Natural killer cell (primary cell): ENCODE results near the gene METTL26. TPM values are rescaled to one million over a fixed set of nuclear protein-coding genes. Genes with fewer than 3 reads are reported as not detected.

Source experiments
- ATAC-seq, 3 donors: fragments of 150-1000 bp in 2 of 3; fragments of 200-7000 bp in 1 of 3; cut with Tn5 transposase; 1 replicate in 1 of 3; 2 replicates in 2 of 3; pipeline ENCODE4 v1.10.0; 2021; ENCODE audit warnings: mild to moderate bottlenecking in 2 of 3, moderate library complexity in 2 of 3
- DNase-seq, 2 donors: peaks; one replicate each; pipeline versions ENCODE4 v3.0.0 to v3.0.0-alpha.2; 2013 to 2021; ENCODE audit warnings: mixed read lengths in 1 of 2
- H3K27ac ChIP-seq: one replicate; pipeline ENCODE4 v1.5.1; 2013; ENCODE audit warnings: mild to moderate bottlenecking, low read length
- H3K27me3 ChIP-seq: one replicate; pipeline ENCODE4 v1.6.1; 2013; ENCODE audit warnings: low read length; ENCODE audit not compliant: control insufficient read depth, insufficient read depth
- H3K36me3 ChIP-seq: one replicate; pipeline ENCODE4 v1.6.1; 2013; ENCODE audit warnings: low read length; ENCODE audit not compliant: control insufficient read depth, insufficient read depth
- H3K4me1 ChIP-seq: one replicate; pipeline ENCODE4 v1.6.1; 2013; ENCODE audit warnings: low read length; ENCODE audit not compliant: control insufficient read depth, insufficient read depth
- H3K4me3 ChIP-seq: one replicate; pipeline ENCODE4 v1.5.1; 2013; ENCODE audit warnings: low read length
- H3K9me3 ChIP-seq: one replicate; pipeline ENCODE4 v1.6.1; 2013; ENCODE audit warnings: low read length; ENCODE audit not compliant: control insufficient read depth, insufficient read depth
- H3K27ac Mint-ChIP-seq, 2 donors: one replicate each; pipeline ENCODE4 v1.8.0; 2022; ENCODE audit warnings: mild to moderate bottlenecking in 2 of 2, mixed read lengths in 2 of 2, moderate library complexity in 1 of 2
- H3K27me3 Mint-ChIP-seq, 2 donors: one replicate each; pipeline ENCODE4 v1.8.0; 2022; ENCODE audit warnings: low read depth in 2 of 2, mixed read lengths in 2 of 2
- H3K36me3 Mint-ChIP-seq: one replicate; pipeline ENCODE4 v1.8.0; 2022; ENCODE audit warnings: mixed read lengths
- H3K4me1 Mint-ChIP-seq, 2 donors: one replicate each; pipeline ENCODE4 v1.8.0; 2022; ENCODE audit warnings: mixed read lengths in 2 of 2
- H3K4me3 Mint-ChIP-seq: one replicate; pipeline ENCODE4 v1.8.0; 2022; ENCODE audit warnings: mild to moderate bottlenecking, moderate library complexity, mixed read lengths
- H3K9me3 Mint-ChIP-seq, 2 donors: one replicate each; pipeline ENCODE4 v1.8.0; 2022; ENCODE audit warnings: mixed read lengths in 2 of 2
- WGBS: methylation state at CpG from one replicate; pipeline ENCODE4 v1.1.7; 2013; ENCODE audit warnings: missing lambda C conversion rate; ENCODE audit not compliant: insufficient coverage; 5-methylcytosine and 5-hydroxymethylcytosine counted together
- intact Hi-C: fragments of 100-400 bp; cut with micrococcal nuclease; formaldehyde crosslinking; loops from one replicate; pipeline ENCODE4 v1.14.2; 2022
- total RNA-seq, 4 donors: library from RNA; stranded (reverse); fragments of 120-200 nt in 1 of 4; gene quantifications; one replicate each; pipeline versions ENCODE4 v1.2.3 to v1.2.4, GENCODE V29; 2013 to 2022
- TF ChIP-seq, protein P1 (sequence below): fragments of 200-600 bp; IDR thresholded peaks from one replicate; pipeline ENCODE4 v1.8.0; 2022; ENCODE audit warnings: antibody characterized with exemption

The METTL26 gene
- total RNA-seq, 3 donors from 2014 or later (not counting 1 experiment from before 2014, with no cell fraction given), result 33.7 to 36.3 (median 36.1) TPM

GRCh38 chr16:643050-643368, 6.9 kb upstream of the METTL26 start:
- H3K36me3 Mint-ChIP-seq, result no peaks in the 10 kb centered on the region
- peaks cover 0 to 13% of the 10 kb centered on the region in 2 donors for H3K4me1 Mint-ChIP-seq
- intact Hi-C loops, result no loop called here
- no peaks in the 10 kb centered on the region for H3K27me3 Mint-ChIP-seq
- Histone ChIP-seq H3K36me3 (no peaks in the 10 kb centered on the region), H3K9me3 (no peaks in the 10 kb centered on the region), H3K27me3 (no peaks in the 10 kb centered on the region), H3K27ac (no peak overlapping the region), H3K4me1 (peaks cover 31% of the 10 kb centered on the region), H3K4me3 (no peak overlapping the region)
- TF ChIP-seq, protein P1, sequence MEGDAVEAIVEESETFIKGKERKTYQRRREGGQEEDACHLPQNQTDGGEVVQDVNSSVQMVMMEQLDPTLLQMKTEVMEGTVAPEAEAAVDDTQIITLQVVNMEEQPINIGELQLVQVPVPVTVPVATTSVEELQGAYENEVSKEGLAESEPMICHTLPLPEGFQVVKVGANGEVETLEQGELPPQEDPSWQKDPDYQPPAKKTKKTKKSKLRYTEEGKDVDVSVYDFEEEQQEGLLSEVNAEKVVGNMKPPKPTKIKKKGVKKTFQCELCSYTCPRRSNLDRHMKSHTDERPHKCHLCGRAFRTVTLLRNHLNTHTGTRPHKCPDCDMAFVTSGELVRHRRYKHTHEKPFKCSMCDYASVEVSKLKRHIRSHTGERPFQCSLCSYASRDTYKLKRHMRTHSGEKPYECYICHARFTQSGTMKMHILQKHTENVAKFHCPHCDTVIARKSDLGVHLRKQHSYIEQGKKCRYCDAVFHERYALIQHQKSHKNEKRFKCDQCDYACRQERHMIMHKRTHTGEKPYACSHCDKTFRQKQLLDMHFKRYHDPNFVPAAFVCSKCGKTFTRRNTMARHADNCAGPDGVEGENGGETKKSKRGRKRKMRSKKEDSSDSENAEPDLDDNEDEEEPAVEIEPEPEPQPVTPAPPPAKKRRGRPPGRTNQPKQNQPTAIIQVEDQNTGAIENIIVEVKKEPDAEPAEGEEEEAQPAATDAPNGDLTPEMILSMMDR, result no peak
- 90% methylated on average over 11 of the region's 13 CpGs for WGBS
- no peaks in the 10 kb centered on the region for H3K9me3 Mint-ChIP-seq
- ATAC-seq (no peak), DNase-seq (no peak)
- H3K4me3 Mint-ChIP-seq, result peak overlapping the region; percentile 75
- H3K27ac Mint-ChIP-seq, result no peak overlapping the region

DNA sequence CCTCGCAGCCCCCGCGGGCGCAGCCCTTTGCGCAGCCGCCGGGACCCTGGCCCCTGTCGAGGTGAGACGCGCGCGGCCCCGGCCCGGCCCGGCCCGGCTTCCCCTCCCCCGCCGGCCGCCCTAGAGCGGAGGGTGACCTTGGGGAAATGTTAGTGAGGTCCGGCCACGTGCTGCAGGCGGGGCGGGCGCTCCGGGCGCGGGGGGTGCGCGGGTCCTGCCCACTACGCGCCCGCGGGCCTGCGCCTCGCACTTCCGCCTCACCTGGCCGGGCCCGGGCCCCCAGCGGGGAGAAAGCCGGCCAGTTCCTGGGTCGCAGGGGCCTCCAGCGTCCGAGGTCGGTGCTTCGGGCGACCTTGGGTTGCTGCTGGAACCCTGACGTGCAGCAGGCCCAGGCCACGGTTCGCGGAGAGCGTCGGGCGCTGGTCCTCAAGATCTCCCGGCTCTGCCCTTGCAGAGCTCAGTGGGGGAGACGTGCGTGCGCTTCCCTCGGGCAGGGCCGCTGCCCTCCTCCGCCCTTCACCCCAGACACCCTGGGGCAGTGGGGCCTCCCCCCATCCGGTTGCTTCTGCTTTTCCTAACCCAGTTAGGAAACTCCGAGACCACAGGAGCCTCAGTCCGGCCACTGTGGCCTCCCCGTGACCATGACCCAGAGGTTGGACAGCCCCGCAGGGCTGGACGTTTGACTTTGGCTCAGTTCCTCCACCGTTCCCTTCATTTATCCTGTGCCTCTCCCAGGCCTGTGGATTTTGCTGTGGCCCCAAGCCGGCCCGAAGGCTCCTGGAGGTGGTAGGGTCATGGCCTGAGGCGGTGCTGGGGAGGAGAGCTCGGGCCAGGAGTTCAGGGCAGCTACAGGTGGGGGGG, 6.3 kb upstream of the METTL26 start:
- ATAC-seq, result peak; percentile 47 to 71 (median 61)
- DNase-seq, result peak in 1 of 2 donors; percentile 42
- TF ChIP-seq, protein P1, result no peak
- 8% methylated on average over 72 of the region's 72 CpGs for WGBS
- Mint-ChIP-seq H3K27me3 (no peaks in the 10 kb centered on the region), H3K4me3 (peak overlapping the region; percentile 75), H3K27ac (no peak overlapping the region), H3K4me1 (peaks cover 0 to 13% of the 10 kb centered on the region in 2 donors), H3K36me3 (no peaks in the 10 kb centered on the region), H3K9me3 (no peaks in the 10 kb centered on the region)
- Histone ChIP-seq H3K9me3 (no peaks in the 10 kb centered on the region), H3K27me3 (no peaks in the 10 kb centered on the region), H3K27ac (no peak overlapping the region), H3K36me3 (no peaks in the 10 kb centered on the region), H3K4me3 (peak overlapping the region; percentile 42), H3K4me1 (peaks cover 31% of the 10 kb centered on the region)
- intact Hi-C loops, result no loop called here

GRCh38 chr16:641326-642188, 5.5 kb upstream of the METTL26 start, which contains the start of gene MCRIP2:
TSS of gene MCRIP2 (plus strand) at chr16:641828. CDS start at chr16:641992, 164 bp downstream.
- H3K27ac ChIP-seq, result no peak within 1 kb of the TSS
- ATAC-seq, result peak; percentile 37 to 52 (median 41)
- H3K27ac Mint-ChIP-seq, result peak within 1 kb of the TSS in 1 of 2 donors; percentile 38

More at GRCh38 chr16:641326-642188, 5.5 kb upstream of the METTL26 start, which contains the start of gene MCRIP2:
- Histone ChIP-seq H3K36me3 (no peaks in the 10 kb centered on the region), H3K9me3 (no peaks in the 10 kb centered on the region), H3K4me1 (peaks cover 32% of the 10 kb centered on the region), H3K27me3 (no peaks in the 10 kb centered on the region), H3K4me3 (peak within 1 kb of the TSS; percentile 42)
- intact Hi-C loops, result no loop called here
- Mint-ChIP-seq H3K4me1 (peaks cover 4 to 17% of the 10 kb centered on the region in 2 donors), H3K9me3 (no peaks in the 10 kb centered on the region), H3K36me3 (no peaks in the 10 kb centered on the region), H3K4me3 (peak within 1 kb of the TSS; percentile 75), H3K27me3 (peaks cover 0 to 2% of the 10 kb centered on the region in 2 donors)
- peak; percentile 68 to 75 for DNase-seq
- WGBS, result under 1% methylated on average over 80 of the region's 81 CpGs
- TF ChIP-seq, protein P1, result no peak
